GM23338 (cell line): ENCODE results near the gene KCNMB2. TPM values are rescaled to one million over a fixed set of nuclear protein-coding genes. Genes with fewer than 3 reads are reported as not detected.

Source experiments
- ATAC-seq: fragments of 200-7000 bp; cut with Tn5 transposase; 3 replicates; pipeline ENCODE4 v1.9.1; 2020
- DNase-seq: peaks from one replicate; pipeline ENCODE4 v3.0.0-alpha.2; 2015; ENCODE audit warnings: low spot score
- H2AFZ ChIP-seq: fragments of 200-600 bp; sonication (generic); 2 replicates; pipeline ENCODE4 v1.8.0; 2016; ENCODE audit warnings: antibody characterized with exemption, mild to moderate bottlenecking, moderate library complexity
- H3F3A ChIP-seq: fragments of 200-600 bp; sonication (generic); replicated peaks from 2 replicates; pipeline ENCODE4 v1.8.0; 2017; ENCODE audit warnings: antibody characterized with exemption, mixed run types, low read depth
- H3K27ac ChIP-seq: fragments of 200-600 bp; sonication (generic); 2 replicates; pipeline ENCODE4 v1.6.1; 2016; ENCODE audit warnings: low read depth
- H3K27me3 ChIP-seq: fragments of 200-600 bp; sonication (generic); 2 replicates; pipeline ENCODE4 v1.8.0; 2016; ENCODE audit warnings: mild to moderate bottlenecking, mixed run types, moderate library complexity; ENCODE audit not compliant: insufficient read depth
- H3K36me3 ChIP-seq: fragments of 200-600 bp; sonication (generic); 2 replicates; pipeline ENCODE4 v1.8.0; 2016; ENCODE audit warnings: mild to moderate bottlenecking; ENCODE audit not compliant: insufficient read depth
- H3K4me1 ChIP-seq: fragments of 200-600 bp; sonication (generic); 2 replicates; pipeline ENCODE4 v1.8.0; 2016; ENCODE audit warnings: mild to moderate bottlenecking, moderate library complexity; ENCODE audit not compliant: insufficient read depth
- H3K4me2 ChIP-seq: fragments of 200-600 bp; sonication (generic); 2 replicates; pipeline ENCODE4 v1.7.1; 2017; ENCODE audit warnings: mixed run types
- H3K4me3 ChIP-seq: fragments of 200-600 bp; sonication (generic); 2 replicates; pipeline ENCODE4 v1.6.1; 2016; ENCODE audit warnings: mixed run types
- H3K79me2 ChIP-seq: fragments of 200-600 bp; sonication (generic); replicated peaks from 2 replicates; pipeline ENCODE4 v1.8.0; 2017; ENCODE audit warnings: mild to moderate bottlenecking; ENCODE audit not compliant: insufficient read depth
- H3K9me2 ChIP-seq: fragments of 200-600 bp; sonication (generic); 2 replicates; pipeline ENCODE4 v1.8.0; 2017; ENCODE audit not compliant: insufficient read depth
- H4K20me1 ChIP-seq: fragments of 200-600 bp; sonication (generic); replicated peaks from 2 replicates; pipeline ENCODE4 v1.8.0; 2017; ENCODE audit warnings: mild to moderate bottlenecking; ENCODE audit not compliant: insufficient read depth
- H3K27ac Mint-ChIP-seq: 2 replicates; pipeline ENCODE4 v1.8.0; 2020; ENCODE audit warnings: inconsistent platforms, mild to moderate bottlenecking, moderate library complexity, mixed read lengths
- H3K27me3 Mint-ChIP-seq: 3 replicates; pipeline ENCODE4 v1.8.0; 2022; ENCODE audit warnings: low read depth, mild to moderate bottlenecking, moderate library complexity, mixed read lengths, inconsistent platforms; ENCODE audit not compliant: insufficient read depth, poor library complexity
- H3K36me3 Mint-ChIP-seq: 3 replicates; pipeline ENCODE4 v1.8.0; 2021; ENCODE audit warnings: low read depth, mild to moderate bottlenecking, inconsistent platforms, moderate library complexity, mixed read lengths
- H3K4me1 Mint-ChIP-seq: 3 replicates; pipeline ENCODE4 v1.8.0; 2020; ENCODE audit warnings: mild to moderate bottlenecking, inconsistent platforms, mixed read lengths
- H3K4me3 Mint-ChIP-seq: 3 replicates; pipeline ENCODE4 v1.8.0; 2021; ENCODE audit warnings: moderate library complexity, mild to moderate bottlenecking, inconsistent platforms, mixed read lengths
- H3K9me3 Mint-ChIP-seq: 3 replicates; pipeline ENCODE4 v1.8.0; 2020; ENCODE audit warnings: moderate library complexity, mild to moderate bottlenecking, inconsistent platforms, mixed read lengths
- CREB1 ChIP-seq: fragments of 250-450 bp; sonication (Bioruptor Pico); IDR thresholded peaks from 2 replicates; pipeline ENCODE4 v1.5.0; 2020; ENCODE audit warnings: low read depth, mild to moderate bottlenecking, moderate library complexity
- CTCF ChIP-seq, 2 experiments: fragments of 200-600 bp in 1 of 2; sonication (generic) in 1 of 2; conservative IDR thresholded peaks; 2 replicates each; pipeline versions ENCODE4 v1.5.1 to v1.6.1; 2016 to 2017; ENCODE audit warnings: antibody characterized with exemption in 2 of 2, low read depth in 2 of 2, mild to moderate bottlenecking in 2 of 2, moderate library complexity in 1 of 2
- ETS1 ChIP-seq: IDR thresholded peaks from 2 replicates; pipeline ENCODE4 v1.6.1; 2016; ENCODE audit warnings: antibody characterized with exemption
- EZH2phosphoT487 ChIP-seq: fragments of 200-600 bp; sonication (generic); IDR thresholded peaks from one replicate; pipeline ENCODE4 v1.8.1; 2018; ENCODE audit warnings: antibody characterized with exemption; ENCODE audit not compliant: unreplicated experiment
- JUNB ChIP-seq: IDR thresholded peaks from one replicate; pipeline ENCODE4 v1.6.1; 2016; ENCODE audit warnings: antibody characterized with exemption; ENCODE audit not compliant: unreplicated experiment
- NANOG ChIP-seq: IDR thresholded peaks from 2 replicates; pipeline ENCODE4 v1.6.1; 2016; ENCODE audit warnings: antibody characterized with exemption, borderline replicate concordance
- POLR2AphosphoS5 ChIP-seq: IDR thresholded peaks from 2 replicates; pipeline ENCODE4 v1.6.1; 2016; ENCODE audit warnings: antibody characterized with exemption, low read depth
- REST ChIP-seq: IDR thresholded peaks from one replicate; pipeline ENCODE4 v1.6.1; 2018; ENCODE audit warnings: antibody characterized with exemption; ENCODE audit not compliant: unreplicated experiment
- STAT1 ChIP-seq: IDR thresholded peaks from one replicate; pipeline ENCODE4 v1.6.1; 2016; ENCODE audit warnings: antibody characterized with exemption; ENCODE audit not compliant: unreplicated experiment
- ZNF114 ChIP-seq: fragments of 250-450 bp; sonication (Bioruptor Pico); IDR thresholded peaks from 2 replicates; pipeline ENCODE4 v1.5.0; 2020; ENCODE audit warnings: mild to moderate bottlenecking, moderate library complexity
- ZNF331 ChIP-seq: fragments of 250-450 bp; sonication (Bioruptor Pico); IDR thresholded peaks from 2 replicates; pipeline ENCODE4 v1.5.0; 2020; ENCODE audit warnings: low read depth, mild to moderate bottlenecking, moderate library complexity
- ZNF462 ChIP-seq: fragments of 250-450 bp; sonication (Bioruptor Pico); IDR thresholded peaks from 2 replicates; pipeline ENCODE4 v1.5.0; 2020; ENCODE audit warnings: mild to moderate bottlenecking, moderate library complexity
- polyA plus RNA-seq: library from polyadenylated mRNA; unstranded; fragments of >200 nt; fragmentation: Nextera tagmentation; extraction: Ambion mirVana; gene quantifications from 2 replicates; pipeline ENCODE4 v1.2.1, GENCODE V29; 2016
- total RNA-seq: library from RNA; depleted of rRNA; stranded (reverse); fragments of >200 nt; shearing (Covaris generic); gene quantifications from 2 replicates; pipeline ENCODE4 v1.2.3, GENCODE V29; 2014

Gene KCNMB2
- total and polyA plus RNA-seq, 2 experiments from 2014 or later, result 0.53 TPM; not detected in 1

- no peak for TF ChIP-seq EZH2phosphoT487
- TF ChIP-seq NANOG, result no peak
Measured at GRCh38 chr3:178513546-178514380, 22.5 kb upstream of the KCNMB2 start (continued).

- no peak for TF ChIP-seq NANOG
- TF ChIP-seq ETS1, result no peak
- no peak for TF ChIP-seq ZNF462 (CRISPR knock-in tag)
- TF ChIP-seq CTCF (conservative IDR thresholded peaks at IDR 0.05; ENCODE audit: low read depth in 2 of 2), result no peak
- TF ChIP-seq ZNF331 (CRISPR knock-in tag), result no peak
- TF ChIP-seq STAT1, result no peak
- TF ChIP-seq EZH2phosphoT487, result no peak
- no peak for TF ChIP-seq CREB1 (CRISPR knock-in tag)
- no peak for TF ChIP-seq ZNF114 (CRISPR knock-in tag)
- no peak for TF ChIP-seq POLR2AphosphoS5
- TF ChIP-seq JUNB, result no peak
- TF ChIP-seq REST, result no peak
- ATAC-seq, result no peak
- H3K27me3 ChIP-seq, result no peaks in the 10 kb centered on the region
- H3K4me1 ChIP-seq, result no peaks in the 10 kb centered on the region
- Mint-ChIP-seq H3K27me3 (no peaks in the 10 kb centered on the region), H3K36me3 (no peaks in the 10 kb centered on the region), H3K27ac (no peak overlapping the region), H3K4me3 (no peak overlapping the region), H3K9me3 (no peaks in the 10 kb centered on the region), H3K4me1 (no peaks in the 10 kb centered on the region)
- no peak overlapping the region for H3K4me2 ChIP-seq
- no peak overlapping the region for H3K27ac ChIP-seq
- H3K79me2 ChIP-seq, result no peaks in the 10 kb centered on the region
- no peak overlapping the region for H3K4me3 ChIP-seq
- H4K20me1 ChIP-seq, result no peaks in the 10 kb centered on the region
- 0 out of 2 replicates have a peak, but pooled peaks cover 4% of the 10 kb centered on the region for H3K9me2 ChIP-seq
- no peaks in the 10 kb centered on the region for H3F3A ChIP-seq
- no peak for DNase-seq
- H3K36me3 ChIP-seq, result no peaks in the 10 kb centered on the region
- 0 out of 2 replicates have a peak overlapping the region, but pooled peaks have one; percentile 50 for H2AFZ ChIP-seq
Measured at GRCh38 chr3:178514401-178514800, 21.8 kb upstream of the KCNMB2 start.
